ENCODE measurements around the gene PRSS53.

The PRSS53 gene

DNA sequence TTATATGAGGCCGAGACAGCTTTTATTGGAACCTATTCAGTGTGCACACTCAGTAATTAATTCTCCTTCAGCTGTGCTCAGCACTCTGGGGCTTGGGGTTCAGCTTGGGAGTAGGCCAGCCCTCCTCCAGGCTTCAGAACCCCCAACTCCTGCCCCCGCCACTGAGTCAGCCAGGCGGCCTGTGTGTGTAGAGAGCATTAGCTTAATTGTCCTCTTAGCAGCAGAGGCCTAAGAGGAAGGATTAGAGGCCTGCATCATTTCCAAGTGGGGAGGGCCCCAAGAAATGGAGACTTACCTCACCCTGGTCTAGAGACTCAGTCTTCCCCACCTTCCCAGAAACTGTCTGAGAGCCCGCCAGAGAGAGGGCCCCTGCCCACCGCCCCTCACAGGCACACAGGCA is 772 bp downstream of the PRSS53 start:
- Histone ChIP-seq H3K27me3 (ENCODE audit: control insufficient read depth, insufficient read depth, low read length) (no peaks in the 10 kb centered on the region), H3K36me3 (ENCODE audit: control insufficient read depth, insufficient read depth, low read length) (peaks cover 39% of the 10 kb centered on the region), H3K4me1 (ENCODE audit: control insufficient read depth, insufficient read depth, low read length) (no peaks in the 10 kb centered on the region; the same call in 1 of the 2 replicates), H3K4me3 (ENCODE audit: low read depth, low read length) (no peak overlapping the region), H3K27ac (ENCODE audit: low read depth, low read length) (no peak overlapping the region), H3K9me3 (ENCODE audit: control insufficient read depth, insufficient read depth, low read length) (no peaks in the 10 kb centered on the region), H3K9ac (ENCODE audit: low read depth, low read length) (no peak overlapping the region)

DNA sequence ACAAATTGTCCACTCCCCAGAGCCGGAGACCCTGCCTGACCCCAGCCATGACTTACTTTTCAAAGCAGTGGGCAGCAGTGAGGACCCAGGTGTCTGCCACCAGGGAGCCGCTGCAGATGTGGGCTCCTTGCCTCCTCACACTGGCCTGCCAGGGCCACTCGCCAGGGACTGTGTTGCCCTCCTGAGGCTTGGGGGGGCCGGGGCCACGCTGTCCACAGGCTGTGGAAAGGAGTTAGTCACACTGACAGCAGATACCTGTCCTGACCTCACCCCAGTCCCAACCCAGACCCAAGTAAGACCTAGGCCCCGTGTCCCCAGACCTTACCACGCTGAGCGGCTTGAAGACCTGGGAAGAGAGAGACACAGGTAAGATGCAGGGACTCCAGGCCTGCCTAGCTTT is 1.3 kb downstream of the PRSS53 start:
- H3K9me3 ChIP-seq (ENCODE audit: control insufficient read depth, insufficient read depth, low read length), result no peaks in the 10 kb centered on the region
- no peaks in the 10 kb centered on the region for H3K27me3 ChIP-seq (ENCODE audit: control insufficient read depth, insufficient read depth, low read length)
- no peak overlapping the region for H3K27ac ChIP-seq (ENCODE audit: low read depth, low read length)
- H3K36me3 ChIP-seq (ENCODE audit: control insufficient read depth, insufficient read depth, low read length), result peaks cover 38% of the 10 kb centered on the region
- H3K9ac ChIP-seq (ENCODE audit: low read depth, low read length), result no peak overlapping the region
- no peak overlapping the region for H3K4me3 ChIP-seq (ENCODE audit: low read depth, low read length)
- no peaks in the 10 kb centered on the region for H3K4me1 ChIP-seq (ENCODE audit: control insufficient read depth, insufficient read depth, low read length)

DNA sequence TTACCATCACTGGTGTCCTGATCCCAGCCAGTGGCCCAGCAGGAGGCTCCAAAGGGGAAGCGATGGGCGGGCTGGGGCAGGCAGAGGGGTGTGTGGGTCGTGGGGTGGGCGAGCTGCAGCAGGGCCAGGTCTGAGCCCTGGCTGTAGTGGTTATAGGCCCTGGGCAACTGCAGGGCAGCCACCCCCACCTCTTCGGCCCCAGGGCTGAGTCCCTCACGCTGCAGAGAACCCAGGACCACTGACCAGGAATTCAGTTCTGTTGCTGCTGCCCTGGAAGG is 2.2 kb downstream of the PRSS53 start:
- Histone ChIP-seq H3K27ac (ENCODE audit: low read depth, low read length) (no peak overlapping the region), H3K36me3 (ENCODE audit: control insufficient read depth, insufficient read depth, low read length) (peaks cover 35% of the 10 kb centered on the region), H3K27me3 (ENCODE audit: control insufficient read depth, insufficient read depth, low read length) (no peaks in the 10 kb centered on the region)

DNA sequence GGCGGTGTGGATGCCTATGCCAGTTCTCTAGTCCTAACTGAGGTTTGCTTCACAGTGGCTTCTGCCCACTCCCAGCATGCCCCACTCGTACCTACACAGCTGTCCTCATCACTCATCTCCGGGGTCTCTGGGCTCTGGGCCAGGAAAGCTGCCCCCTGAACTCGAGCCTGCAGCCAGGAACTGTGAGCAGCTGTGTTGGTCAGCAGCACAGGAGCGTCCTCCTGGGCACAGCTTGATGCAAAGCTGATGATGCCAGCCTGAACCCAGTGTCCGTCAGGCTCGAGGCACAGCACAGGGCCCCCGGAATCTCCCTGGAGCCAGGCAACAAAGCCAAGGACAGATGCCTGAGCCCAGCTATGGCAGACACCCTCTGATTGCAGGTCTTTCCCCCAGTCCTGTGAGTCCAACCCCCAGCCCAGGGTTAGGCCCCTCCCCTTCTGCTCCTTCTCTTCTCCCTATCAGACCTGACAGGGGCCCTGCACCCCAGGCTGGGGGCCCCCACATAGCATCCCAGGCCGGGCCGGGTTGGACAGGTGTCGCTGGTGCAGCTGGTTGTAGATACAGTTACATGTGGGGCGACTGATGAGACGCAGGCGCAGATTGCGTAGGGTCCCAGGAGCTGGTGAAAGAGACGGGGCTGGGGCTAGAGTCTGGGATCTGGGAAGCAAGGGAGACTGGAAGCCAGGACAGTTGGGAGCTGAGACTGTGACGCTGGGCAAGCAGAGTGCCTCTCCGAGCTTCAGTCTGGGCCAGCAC is 2.7 kb downstream of the PRSS53 start:
- no peaks in the 10 kb centered on the region for H3K4me1 ChIP-seq (ENCODE audit: control insufficient read depth, insufficient read depth, low read length)
- H3K4me3 ChIP-seq (ENCODE audit: low read depth, low read length), result no peak overlapping the region
- H3K9me3 ChIP-seq (ENCODE audit: control insufficient read depth, insufficient read depth, low read length), result no peaks in the 10 kb centered on the region
- H3K27me3 ChIP-seq (ENCODE audit: control insufficient read depth, insufficient read depth, low read length), result no peaks in the 10 kb centered on the region
- peaks cover 34% of the 10 kb centered on the region for H3K36me3 ChIP-seq (ENCODE audit: control insufficient read depth, insufficient read depth, low read length)
- H3K27ac ChIP-seq (ENCODE audit: low read depth, low read length), result no peak overlapping the region
- H3K9ac ChIP-seq (ENCODE audit: low read depth, low read length), result no peak overlapping the region

More for the DNA sequence above, 2.2 kb downstream of the PRSS53 start:
- Histone ChIP-seq H3K4me3 (ENCODE audit: low read depth, low read length) (no peak overlapping the region), H3K9me3 (ENCODE audit: control insufficient read depth, insufficient read depth, low read length) (no peaks in the 10 kb centered on the region), H3K4me1 (ENCODE audit: control insufficient read depth, insufficient read depth, low read length) (no peaks in the 10 kb centered on the region), H3K9ac (ENCODE audit: low read depth, low read length) (no peak overlapping the region)

- H3K27me3 ChIP-seq (ENCODE audit: control insufficient read depth, insufficient read depth, low read length), result no peaks in the 10 kb centered on the region
- peak overlapping the region; percentile 11 for H3K27ac ChIP-seq (ENCODE audit: low read depth, low read length)
- H3K4me1 ChIP-seq (ENCODE audit: control insufficient read depth, insufficient read depth, low read length), result no peaks in the 10 kb centered on the region
- H3K9ac ChIP-seq (ENCODE audit: low read depth, low read length), result no peak overlapping the region
- peaks cover 34% of the 10 kb centered on the region for H3K36me3 ChIP-seq (ENCODE audit: control insufficient read depth, insufficient read depth, low read length)
- H3K9me3 ChIP-seq (ENCODE audit: control insufficient read depth, insufficient read depth, low read length), result no peaks in the 10 kb centered on the region
- no peak overlapping the region for H3K4me3 ChIP-seq (ENCODE audit: low read depth, low read length)
Measured at GRCh38 chr16:31085411-31085810, 3.3 kb downstream of the PRSS53 start.

DNA sequence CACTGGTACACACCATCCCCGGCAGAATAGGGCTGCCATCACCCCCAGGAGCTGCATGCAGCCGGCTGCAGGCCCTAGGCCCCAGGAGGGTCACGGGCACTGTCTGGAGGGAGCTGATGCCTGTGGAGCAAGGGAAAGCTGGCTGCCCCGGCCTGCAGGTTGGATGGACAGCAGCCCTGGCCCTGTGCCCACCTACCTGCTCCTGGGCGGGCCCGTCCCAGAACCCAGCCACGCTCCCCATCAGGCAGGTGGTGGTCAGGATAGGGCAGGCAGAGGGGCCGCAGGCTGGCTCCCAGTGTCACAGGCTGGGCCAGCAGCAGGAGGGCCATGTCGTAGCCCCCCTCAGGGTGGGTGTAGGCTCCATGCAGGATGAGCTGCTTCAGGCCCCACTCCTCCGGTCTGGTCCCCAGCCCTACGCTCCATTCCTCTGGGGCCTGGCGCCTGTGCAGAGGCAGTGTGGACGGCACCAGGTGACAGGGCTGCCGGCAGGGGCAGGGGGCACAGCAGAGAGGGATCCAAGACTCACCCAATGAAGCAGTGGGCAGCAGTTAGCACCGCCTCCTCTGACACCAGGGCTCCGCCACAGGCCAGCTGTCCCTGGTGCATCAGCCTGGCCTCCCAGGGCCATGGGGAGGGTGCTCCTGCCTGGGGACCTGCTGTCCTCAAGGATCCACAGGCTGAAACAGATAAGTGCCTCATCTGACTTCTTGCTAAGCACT is 4.0 kb downstream of the PRSS53 start:
- Histone ChIP-seq H3K9ac (ENCODE audit: low read depth, low read length) (no peak overlapping the region), H3K36me3 (ENCODE audit: control insufficient read depth, insufficient read depth, low read length) (peaks cover 36% of the 10 kb centered on the region), H3K27ac (ENCODE audit: low read depth, low read length) (no peak overlapping the region)

GRCh38 chr16:31083981-31084380 is 4.8 kb downstream of the PRSS53 start:
- Histone ChIP-seq H3K4me1 (ENCODE audit: control insufficient read depth, insufficient read depth, low read length) (no peaks in the 10 kb centered on the region), H3K9ac (ENCODE audit: low read depth, low read length) (no peak overlapping the region), H3K27me3 (ENCODE audit: control insufficient read depth, insufficient read depth, low read length) (no peaks in the 10 kb centered on the region), H3K9me3 (ENCODE audit: control insufficient read depth, insufficient read depth, low read length) (no peaks in the 10 kb centered on the region), H3K4me3 (ENCODE audit: low read depth, low read length) (no peak overlapping the region), H3K27ac (ENCODE audit: low read depth, low read length) (no peak overlapping the region), H3K36me3 (ENCODE audit: control insufficient read depth, insufficient read depth, low read length) (peaks cover 39% of the 10 kb centered on the region)

More for the DNA sequence above, 4.0 kb downstream of the PRSS53 start:
- no peaks in the 10 kb centered on the region for H3K9me3 ChIP-seq (ENCODE audit: control insufficient read depth, insufficient read depth, low read length)
- no peaks in the 10 kb centered on the region for H3K27me3 ChIP-seq (ENCODE audit: control insufficient read depth, insufficient read depth, low read length)
- H3K4me3 ChIP-seq (ENCODE audit: low read depth, low read length), result no peak overlapping the region
- no peaks in the 10 kb centered on the region for H3K4me1 ChIP-seq (ENCODE audit: control insufficient read depth, insufficient read depth, low read length)

DNA sequence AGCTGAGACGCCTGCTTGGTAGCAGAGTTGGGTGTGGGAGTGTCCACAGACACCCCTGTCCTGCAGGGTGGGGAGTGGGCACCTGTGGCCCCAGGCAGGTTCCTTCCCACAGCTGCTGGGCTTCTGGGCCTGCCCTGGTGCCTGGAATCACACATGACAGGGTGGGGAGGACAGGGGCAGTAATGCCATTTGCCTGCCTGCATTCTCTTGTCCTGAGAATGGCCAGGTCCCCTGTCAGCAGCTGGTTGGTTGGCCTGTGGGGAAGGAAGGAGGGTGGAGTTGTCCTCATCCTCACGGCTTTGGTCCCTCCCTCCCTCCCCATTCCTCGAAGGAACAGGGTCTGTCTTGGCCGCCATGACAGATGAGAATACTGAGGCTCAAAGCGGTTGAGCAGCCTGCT is 5.2 kb downstream of the PRSS53 start:
- H3K9ac ChIP-seq (ENCODE audit: low read depth, low read length), result no peak overlapping the region
- peaks cover 40% of the 10 kb centered on the region for H3K36me3 ChIP-seq (ENCODE audit: control insufficient read depth, insufficient read depth, low read length)
- no peak overlapping the region for H3K27ac ChIP-seq (ENCODE audit: low read depth, low read length)

DNA sequence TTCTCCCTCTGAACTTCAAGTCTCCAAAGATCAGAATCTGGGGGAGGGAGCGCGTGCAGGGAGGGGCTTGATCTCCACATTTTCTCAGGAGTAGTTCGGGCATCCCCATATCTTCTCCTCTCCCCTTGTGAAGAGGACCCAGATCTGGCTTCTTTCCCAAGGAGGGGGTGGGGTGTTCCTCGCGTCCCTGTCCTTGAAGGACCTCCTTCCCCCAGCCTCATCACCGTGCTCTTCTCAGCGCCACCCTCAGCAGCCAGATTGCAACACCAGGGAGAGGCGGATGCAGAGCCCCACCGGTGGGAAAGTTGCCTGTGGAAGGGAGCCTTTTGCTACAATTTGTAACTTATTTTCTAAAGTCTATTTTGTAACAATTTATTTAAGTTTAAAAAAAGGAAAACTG is 5.7 kb downstream of the PRSS53 start:
- no peaks in the 10 kb centered on the region for H3K9me3 ChIP-seq (ENCODE audit: control insufficient read depth, insufficient read depth, low read length)
- H3K27me3 ChIP-seq (ENCODE audit: control insufficient read depth, insufficient read depth, low read length), result no peaks in the 10 kb centered on the region
- no peak overlapping the region for H3K9ac ChIP-seq (ENCODE audit: low read depth, low read length)
- H3K4me3 ChIP-seq (ENCODE audit: low read depth, low read length), result no peak overlapping the region
- no peak overlapping the region for H3K27ac ChIP-seq (ENCODE audit: low read depth, low read length)
- H3K36me3 ChIP-seq (ENCODE audit: control insufficient read depth, insufficient read depth, low read length), result peaks cover 45% of the 10 kb centered on the region
- H3K4me1 ChIP-seq (ENCODE audit: control insufficient read depth, insufficient read depth, low read length), result no peaks in the 10 kb centered on the region

More for the DNA sequence above, 5.2 kb downstream of the PRSS53 start:
- Histone ChIP-seq H3K9me3 (ENCODE audit: control insufficient read depth, insufficient read depth, low read length) (no peaks in the 10 kb centered on the region), H3K27me3 (ENCODE audit: control insufficient read depth, insufficient read depth, low read length) (no peaks in the 10 kb centered on the region), H3K4me3 (ENCODE audit: low read depth, low read length) (no peak overlapping the region), H3K4me1 (ENCODE audit: control insufficient read depth, insufficient read depth, low read length) (no peaks in the 10 kb centered on the region)

DNA sequence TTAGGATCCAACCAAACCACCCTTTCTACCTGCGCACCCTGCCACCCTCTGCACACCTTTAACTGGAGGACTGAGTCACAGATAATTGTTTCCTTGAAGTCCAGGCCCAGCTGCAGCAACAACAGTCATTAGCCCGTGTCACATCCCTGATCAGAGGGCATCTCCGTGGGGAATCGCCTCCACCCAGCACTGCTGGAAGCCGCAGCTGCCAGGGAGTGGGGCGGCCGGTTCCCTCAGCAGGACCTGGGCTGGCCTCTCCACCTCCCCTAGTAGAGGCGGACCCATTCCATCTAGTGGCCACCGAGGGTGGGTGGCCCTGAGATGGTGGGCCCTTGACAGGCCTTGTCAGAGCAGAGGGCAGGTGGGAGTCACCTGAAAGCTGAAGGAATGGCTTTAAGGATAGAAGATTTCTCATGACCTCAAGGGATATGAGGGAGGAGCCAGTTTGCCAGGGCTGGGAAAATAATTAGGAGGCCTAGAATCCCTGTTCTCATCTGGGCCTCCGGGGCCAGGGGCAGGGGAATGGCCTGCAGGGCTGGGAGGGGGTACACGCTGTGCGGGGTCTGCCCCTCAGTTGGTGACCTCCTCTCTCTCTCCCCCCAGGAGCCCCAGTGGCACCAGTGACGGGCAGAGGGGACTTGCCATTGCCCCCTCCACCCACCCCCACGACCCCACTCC is 6.2 kb downstream of the PRSS53 start:
- no peaks in the 10 kb centered on the region for H3K27me3 ChIP-seq (ENCODE audit: control insufficient read depth, insufficient read depth, low read length)
- peaks cover 50% of the 10 kb centered on the region for H3K36me3 ChIP-seq (ENCODE audit: control insufficient read depth, insufficient read depth, low read length)
- no peak overlapping the region for H3K9ac ChIP-seq (ENCODE audit: low read depth, low read length)
- no peak overlapping the region for H3K4me3 ChIP-seq (ENCODE audit: low read depth, low read length)
- H3K4me1 ChIP-seq (ENCODE audit: control insufficient read depth, insufficient read depth, low read length), result no peaks in the 10 kb centered on the region
- no peak overlapping the region for H3K27ac ChIP-seq (ENCODE audit: low read depth, low read length)
- H3K9me3 ChIP-seq (ENCODE audit: control insufficient read depth, insufficient read depth, low read length), result no peaks in the 10 kb centered on the region
